ENCODE data around the gene ATP7B. TPM values are rescaled to one million over a fixed set of nuclear protein-coding genes. Genes with fewer than 3 reads are reported as not detected.

The ATP7B gene
- total and polyA plus RNA-seq, 2 of the 4 experiments (the other 2 are of a cell fraction) = 2.7 to 2.9 TPM

- H2AK5ac ChIP-seq (ENCODE audit: low read depth, low read length) = no peak overlapping the region
- H3K4ac ChIP-seq (ENCODE audit: low read depth, low read length) = no peak overlapping the region
- H3K9ac ChIP-seq (ENCODE audit: low read depth, low read length) = no peak overlapping the region
- H3K27me3 ChIP-seq (ENCODE audit: control insufficient read depth, insufficient read depth, low read length) = no peaks in the 10 kb centered on the region
- H3K18ac ChIP-seq (ENCODE audit: low read depth, low read length) = no peak overlapping the region
- no peak overlapping the region for H4K91ac ChIP-seq (ENCODE audit: insufficient read depth, low read depth, low read length)
- H4K5ac ChIP-seq (ENCODE audit: low read depth, low read length) = no peak overlapping the region
- no peaks in the 10 kb centered on the region for H3K9me1 ChIP-seq (ENCODE audit: insufficient read depth, low read length)
- peaks cover 1% of the 10 kb centered on the region; the same call in 1 of the 2 replicates for H3K36me3 ChIP-seq (ENCODE audit: control insufficient read depth, insufficient read depth, low read length)
- no peak overlapping the region for H2BK20ac ChIP-seq (ENCODE audit: low read depth, low read length)
- no peak overlapping the region for H4K8ac ChIP-seq (ENCODE audit: low read depth in 2 of 2, low read length in 2 of 2)
- no peak overlapping the region for H3K4me2 ChIP-seq (ENCODE audit: low read depth, low read length)
- ATAC-seq (ENCODE audit: low read depth) (no peak), DNase-seq (no peak)
- H2AFZ ChIP-seq (replicated peaks; ENCODE audit: low read length, poor library complexity) = no peak overlapping the region
- no peak overlapping the region for H2BK120ac ChIP-seq (ENCODE audit: low read depth, low read length)
- no peak overlapping the region for H2AK9ac ChIP-seq (replicated peaks; ENCODE audit: low read depth, low read length, poor library complexity)
- ChIA-PET CTCF (no interaction called here), POLR2A (ENCODE audit: unreplicated experiment) (no interaction called here)
- H4K20me1 ChIP-seq (ENCODE audit: insufficient read depth, low read length) = no peaks in the 10 kb centered on the region
- intact Hi-C loops (cut with micrococcal nuclease) = no loop called here
- no peak overlapping the region for H2BK5ac ChIP-seq (ENCODE audit: low read depth, low read length, poor library complexity, severe bottlenecking)
- no peak overlapping the region for H3K4me3 ChIP-seq (ENCODE audit: insufficient read depth, low read depth, low read length)
- BruUV-seq (replicated peaks) = no TSS peak
- TF ChIP-seq RAD21 (IDR thresholded peaks at IDR 0.05; ENCODE audit: low read length) = no peak
- no peak for TF ChIP-seq BHLHE40 (IDR thresholded peaks at IDR 0.05; ENCODE audit: low read depth, low read length)
- TF ChIP-seq, protein P1, sequence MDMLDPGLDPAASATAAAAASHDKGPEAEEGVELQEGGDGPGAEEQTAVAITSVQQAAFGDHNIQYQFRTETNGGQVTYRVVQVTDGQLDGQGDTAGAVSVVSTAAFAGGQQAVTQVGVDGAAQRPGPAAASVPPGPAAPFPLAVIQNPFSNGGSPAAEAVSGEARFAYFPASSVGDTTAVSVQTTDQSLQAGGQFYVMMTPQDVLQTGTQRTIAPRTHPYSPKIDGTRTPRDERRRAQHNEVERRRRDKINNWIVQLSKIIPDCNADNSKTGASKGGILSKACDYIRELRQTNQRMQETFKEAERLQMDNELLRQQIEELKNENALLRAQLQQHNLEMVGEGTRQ (IDR thresholded peaks at IDR 0.05; ENCODE audit: low read depth, low read length) = no peak
- no peak for TF ChIP-seq CEBPB (IDR thresholded peaks at IDR 0.05; ENCODE audit: low read depth, low read length)
- no peak for TF ChIP-seq MAFK (IDR thresholded peaks at IDR 0.05; ENCODE audit: low read depth, low read length)
- TF ChIP-seq CHD1 (IDR thresholded peaks at IDR 0.05; ENCODE audit: low read depth, low read length) = no peak
- no peak for TF ChIP-seq CTCF (conservative IDR thresholded peaks at IDR 0.05; ENCODE audit: low read depth, low read length)
- TF ChIP-seq POLR2A (IDR thresholded peaks at IDR 0.05; ENCODE audit: low read depth, low read length) = no peak
- no peak for TF ChIP-seq RFX5 (IDR thresholded peaks at IDR 0.05; ENCODE audit: low read depth, low read length)
- dilution Hi-C loops (cut with HindIII; ENCODE audit: low sequenced_read_pairs, unreplicated experiment) = no loop called here
- no peak overlapping the region for H3K27ac ChIP-seq (ENCODE audit: insufficient read depth, low read length)
- H3K23ac ChIP-seq (ENCODE audit: low read depth, low read length) = no peak overlapping the region
- in situ Hi-C loops (cut with MboI; ENCODE audit: low sequenced_read_pairs) = no loop called here
- H3K56ac ChIP-seq (ENCODE audit: extremely low read depth, insufficient read depth, low read length) = no peak overlapping the region
- WGBS, 2 experiments (ENCODE audit: extremely low coverage in 2 of 2, insufficient read length in 1 of 2) = 80% methylated on average over 3 of the region's 22 CpGs; no CpG with 5 or more reads in 1 of the 2 experiments
- H3K14ac ChIP-seq (replicated peaks; ENCODE audit: low read depth, low read length) = no peak overlapping the region
- no peaks in the 10 kb centered on the region for H3K4me1 ChIP-seq (ENCODE audit: control insufficient read depth, insufficient read depth, low read length)
- no peaks in the 10 kb centered on the region for H3K9me3 ChIP-seq (ENCODE audit: control insufficient read depth, insufficient read depth, low read length)
- H2BK15ac ChIP-seq (ENCODE audit: low read depth, low read length) = no peak overlapping the region
- H3K79me1 ChIP-seq (ENCODE audit: low read depth in 1 of 2, low read length in 2 of 2) = no peaks in the 10 kb centered on the region
These were observed 73.6 kb downstream of the ATP7B start for GRCh38 chr13:51937320-51938290.

Measured in IMR-90 (cell line).